GM19328 (cell line): ENCODE measurements around the gene TMEM178A.

ENCODE experiments used
- ATAC-seq: cut with Tn5 transposase; IDR thresholded peaks from one replicate; pipeline ENCODE4 v1.9.1; 2021; ENCODE audit warnings: mild to moderate bottlenecking, moderate library complexity; ENCODE audit not compliant: unreplicated experiment

Gene TMEM178A

GRCh38 chr2:39736640-39737039, 70.9 kb downstream of the TMEM178A start:
- no peak for ATAC-seq

GRCh38 chr2:39737661-39738060, 71.9 kb downstream of the TMEM178A start:
- ATAC-seq: no peak

GRCh38 chr2:39738936-39739335, 73.2 kb downstream of the TMEM178A start:
- ATAC-seq: no peak

GRCh38 chr2:39739386-39739785, 73.7 kb downstream of the TMEM178A start:
- ATAC-seq: no peak

- no peak for ATAC-seq
These were observed 76.2 kb downstream of the TMEM178A start for GRCh38 chr2:39741871-39742270.

GRCh38 chr2:39743269-39743776, 77.6 kb downstream of the TMEM178A start:
- ATAC-seq: no peak

- ATAC-seq: no peak
These were observed 89.7 kb downstream of the TMEM178A start for GRCh38 chr2:39755466-39755865.

GRCh38 chr2:39757156-39757555, 91.4 kb downstream of the TMEM178A start:
- no peak for ATAC-seq

GRCh38 chr2:39762448-39762847, 96.7 kb downstream of the TMEM178A start:
- no peak for ATAC-seq
